DND-41 (cell line): Measurements from ENCODE around the gene ATPAF2.

Experiments
- ATAC-seq: fragments of 200-7000 bp; cut with Tn5 transposase; 3 replicates; pipeline ENCODE4 v1.9.1; 2021; ENCODE audit warnings: low read depth; ENCODE audit not compliant: insufficient read depth
- DNase-seq: peaks from one replicate; pipeline ENCODE4 v3.0.0-alpha.2; 2020
- H2AFZ ChIP-seq: 2 replicates; pipeline ENCODE4 v1.6.0; 2012; ENCODE audit warnings: low read depth, low read length
- H3K27ac ChIP-seq: 2 replicates; pipeline ENCODE4 v1.5.1; 2012; ENCODE audit warnings: low read length, inconsistent platforms
- H3K27me3 ChIP-seq: fragments of 200-600 bp; sonication (generic); 2 replicates; pipeline ENCODE4 v1.6.0; 2012; ENCODE audit warnings: low read length, mild to moderate bottlenecking, inconsistent platforms; ENCODE audit not compliant: insufficient read depth, poor library complexity
- H3K36me3 ChIP-seq: 2 replicates; pipeline ENCODE4 v1.5.1; 2012; ENCODE audit warnings: low read length, inconsistent platforms; ENCODE audit not compliant: insufficient read depth
- H3K4me1 ChIP-seq: 2 replicates; pipeline ENCODE4 v1.5.1; 2012; ENCODE audit warnings: mild to moderate bottlenecking, low read length; ENCODE audit not compliant: insufficient read depth
- H3K4me2 ChIP-seq: 2 replicates; pipeline ENCODE4 v1.6.0; 2012; ENCODE audit warnings: mild to moderate bottlenecking, moderate library complexity, low read length, inconsistent platforms; ENCODE audit not compliant: insufficient read depth
- H3K4me3 ChIP-seq, 2 experiments: fragments of 200-600 bp in 1 of 2; shearing (Covaris generic) in 1 of 2; 2 replicates each; pipeline ENCODE4 v1.5.1; 2012 to 2016; ENCODE audit warnings: inconsistent platforms in 2 of 2, low read length in 2 of 2, mild to moderate bottlenecking in 2 of 2, low read depth in 1 of 2, moderate library complexity in 1 of 2
- H3K79me2 ChIP-seq: 2 replicates; pipeline ENCODE4 v1.6.0; 2012; ENCODE audit warnings: low read length, inconsistent platforms; ENCODE audit not compliant: insufficient read depth
- H3K9ac ChIP-seq: 2 replicates; pipeline ENCODE4 v1.6.0; 2012; ENCODE audit warnings: low read depth, mild to moderate bottlenecking, inconsistent platforms, low read length, moderate library complexity
- H3K9me3 ChIP-seq: 2 replicates; pipeline ENCODE4 v1.5.1; 2012; ENCODE audit warnings: low read length, moderate library complexity, mild to moderate bottlenecking, inconsistent platforms; ENCODE audit not compliant: insufficient read depth, severe bottlenecking
- H4K20me1 ChIP-seq: 2 replicates; pipeline ENCODE4 v1.6.0; 2012; ENCODE audit warnings: low read length; ENCODE audit not compliant: insufficient read depth
- CTCF ChIP-seq: IDR thresholded peaks from 2 replicates; pipeline ENCODE4 v1.5.1; 2012; ENCODE audit warnings: borderline replicate concordance, low read length, moderate library complexity, mild to moderate bottlenecking; ENCODE audit not compliant: poor library complexity, severe bottlenecking; ENCODE audit errors: extremely low read depth
- EZH2 ChIP-seq: IDR thresholded peaks from 3 replicates; pipeline ENCODE4 v1.6.1; 2012; ENCODE audit warnings: borderline replicate concordance, low read depth, mild to moderate bottlenecking, moderate library complexity, low read length, inconsistent platforms; ENCODE audit not compliant: severe bottlenecking

ATPAF2 gene

GRCh38 chr17:18028114-18028951 lies 10.6 kb downstream of the ATPAF2 start:
- no peak for ATAC-seq
- H3K27ac ChIP-seq: no peak overlapping the region

DNA sequence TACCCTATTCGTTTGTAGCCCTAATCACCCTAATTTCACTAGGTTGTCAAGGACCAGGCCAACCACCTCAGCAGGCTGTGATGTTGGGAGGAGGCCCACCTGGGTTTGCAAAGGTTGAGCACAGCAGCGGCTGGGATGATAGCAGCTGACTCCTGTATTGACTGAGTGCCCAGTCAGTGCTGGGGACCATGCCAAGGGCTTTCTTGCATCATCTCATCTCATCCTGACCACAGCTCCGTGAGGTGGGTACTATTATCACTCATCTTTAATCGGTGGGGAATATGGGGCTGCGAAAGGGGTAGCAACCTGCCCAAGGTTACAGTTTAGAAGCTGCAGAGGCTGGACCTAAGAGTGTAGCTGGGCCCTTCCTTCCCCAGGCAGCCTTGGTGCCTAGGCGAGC lies 11.7 kb downstream of the ATPAF2 start:
- TF ChIP-seq EZH2: no peak
- no peak for TF ChIP-seq CTCF
- Histone ChIP-seq H3K4me2 (no peak overlapping the region), H3K27ac (no peak overlapping the region), H3K4me1 (no peaks in the 10 kb centered on the region), H3K79me2 (peaks cover 16% of the 10 kb centered on the region), H3K9me3 (no peaks in the 10 kb centered on the region), H4K20me1 (0 out of 2 replicates have a peak, but pooled peaks cover 10% of the 10 kb centered on the region), H2AFZ (no peak overlapping the region), H3K36me3 (peaks cover 35% of the 10 kb centered on the region), H3K4me3 (no peak overlapping the region), H3K27me3 (no peaks in the 10 kb centered on the region), H3K9ac (no peak overlapping the region)
- ATAC-seq (no peak), DNase-seq (no peak)

More at GRCh38 chr17:18028114-18028951, 10.6 kb downstream of the ATPAF2 start:
- Histone ChIP-seq H3K79me2 (peaks cover 27% of the 10 kb centered on the region), H3K36me3 (peaks cover 35% of the 10 kb centered on the region), H3K9me3 (no peaks in the 10 kb centered on the region), H2AFZ (no peak overlapping the region), H3K27me3 (no peaks in the 10 kb centered on the region), H3K4me1 (peaks cover 5% of the 10 kb centered on the region; the same call in 1 of the 2 replicates), H4K20me1 (0 out of 2 replicates have a peak, but pooled peaks cover 10% of the 10 kb centered on the region), H3K4me3 (no peak overlapping the region), H3K4me2 (no peak overlapping the region), H3K9ac (no peak overlapping the region)
- no peak for DNase-seq
- TF ChIP-seq CTCF (no peak), EZH2 (no peak)

DNA sequence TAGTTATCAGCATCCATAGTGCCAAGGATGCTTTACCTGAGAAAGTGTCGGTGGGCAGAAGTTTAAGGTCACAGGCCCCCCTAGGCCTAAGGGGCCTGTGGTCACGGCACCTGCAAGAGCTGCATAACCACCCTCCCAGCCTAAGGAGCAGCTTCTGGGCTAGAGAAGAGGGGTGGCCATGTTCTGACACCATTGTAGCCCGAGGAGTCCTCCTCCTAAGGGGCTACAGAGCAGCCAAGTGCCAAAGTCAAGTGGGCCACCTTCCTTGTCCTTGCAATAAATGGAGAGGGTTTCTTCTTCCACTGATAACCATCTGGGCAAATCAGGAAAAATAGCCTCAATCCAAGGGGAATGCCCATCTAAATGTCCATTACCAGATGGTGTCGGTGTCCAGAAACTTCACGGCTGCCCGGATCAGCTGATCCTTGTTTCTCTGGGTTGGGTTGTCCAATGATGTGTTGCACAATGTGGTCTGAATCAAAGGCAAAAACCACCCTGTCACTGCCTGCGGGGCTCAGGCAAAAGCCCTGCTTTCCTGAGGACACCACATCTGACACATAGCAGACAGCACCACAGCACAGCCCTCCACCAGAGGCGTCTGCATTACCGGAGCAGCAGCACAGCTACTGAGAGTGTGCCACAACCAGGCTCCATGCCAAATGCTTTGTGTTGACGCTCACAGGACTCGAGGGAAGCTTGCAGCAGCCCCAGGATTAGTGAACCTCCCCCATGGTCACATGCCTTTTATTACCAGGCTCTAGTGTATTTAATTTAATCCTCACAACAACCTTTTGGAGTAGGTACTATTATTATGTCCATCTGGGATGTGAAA lies 12.8 kb downstream of the ATPAF2 start:
- Histone ChIP-seq H2AFZ (no peak overlapping the region), H3K9ac (no peak overlapping the region), H3K27me3 (no peaks in the 10 kb centered on the region), H4K20me1 (0 out of 2 replicates have a peak, but pooled peaks cover 10% of the 10 kb centered on the region), H3K27ac (no peak overlapping the region), H3K36me3 (peaks cover 43% of the 10 kb centered on the region), H3K79me2 (peaks cover 8% of the 10 kb centered on the region; the same call in 1 of the 2 replicates), H3K4me3 (no peak overlapping the region), H3K4me1 (no peaks in the 10 kb centered on the region), H3K9me3 (no peaks in the 10 kb centered on the region), H3K4me2 (no peak overlapping the region)
- TF ChIP-seq CTCF: no peak
- no peak for TF ChIP-seq EZH2
- DNase-seq: no peak
- no peak for ATAC-seq
